ENCODE results near the gene RFX4. TPM values are rescaled to one million over a fixed set of nuclear protein-coding genes. Genes with fewer than 3 reads are reported as not detected.

RFX4 gene
- total RNA-seq, 1 experiment from 2014 or later: not detected

DNA sequence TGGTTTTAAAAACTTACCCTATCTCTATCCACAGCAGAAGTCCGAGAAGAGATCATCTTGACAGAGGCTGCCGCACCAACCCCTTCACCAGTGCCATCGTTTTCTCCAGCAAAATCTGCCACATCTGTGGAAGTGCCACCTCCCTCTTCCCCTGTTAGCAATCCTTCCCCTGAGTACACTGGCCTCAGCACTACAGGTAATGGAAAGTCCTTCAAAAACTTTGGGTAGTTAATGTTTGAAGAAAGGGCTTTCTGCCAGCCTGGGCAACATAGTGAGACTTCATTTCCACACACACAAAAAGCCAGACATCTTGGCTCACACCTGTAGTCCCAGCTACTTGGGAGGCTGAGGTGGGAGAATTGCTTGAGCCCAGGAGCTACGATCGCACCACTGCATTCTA lies 150.1 kb downstream of the RFX4 start:
- CTCF ChIA-PET: no interaction called here
- Histone ChIP-seq H2AFZ (ENCODE audit: low read depth, low read length, poor library complexity, severe bottlenecking) (no peak overlapping the region), H3K27ac (ENCODE audit: low read depth, low read length) (no peak overlapping the region), H3K36me3 (ENCODE audit: control insufficient read depth in 1 of 2, insufficient read depth in 2 of 2, low read length in 2 of 2) (no peaks in the 10 kb centered on the region), H3K27me3 (ENCODE audit: insufficient read depth, low read length) (no peaks in the 10 kb centered on the region; the same call in 1 of the 2 replicates), H3K79me2 (ENCODE audit: insufficient read depth, low read length) (no peaks in the 10 kb centered on the region), H3K9me2 (ENCODE audit: insufficient read depth) (no peaks in the 10 kb centered on the region), H3K4me1 (ENCODE audit: control insufficient read depth in 1 of 2, insufficient read depth in 2 of 2, low read length in 2 of 2) (no peaks in the 10 kb centered on the region), H3K4me3 (replicated peaks in 1 of 2; ENCODE audit: low read depth in 1 of 2, low read length in 2 of 2) (no peak overlapping the region), H3K9me3 (ENCODE audit: control insufficient read depth in 1 of 2, insufficient read depth in 1 of 2, low read depth in 1 of 2, low read length in 2 of 2) (no peaks in the 10 kb centered on the region), H3K9ac (ENCODE audit: low read length) (no peak overlapping the region), H3K4me2 (ENCODE audit: low read length) (no peak overlapping the region), H4K20me1 (ENCODE audit: insufficient read depth) (no peaks in the 10 kb centered on the region)
- RAD21 ChIA-PET (ENCODE audit: low non-redundant PET in 1 of 2, low total read pairs in 2 of 2, uncharacterized antibody in 2 of 2, unreplicated experiment in 2 of 2): no interaction called here
- TF ChIP-seq, protein P1, sequence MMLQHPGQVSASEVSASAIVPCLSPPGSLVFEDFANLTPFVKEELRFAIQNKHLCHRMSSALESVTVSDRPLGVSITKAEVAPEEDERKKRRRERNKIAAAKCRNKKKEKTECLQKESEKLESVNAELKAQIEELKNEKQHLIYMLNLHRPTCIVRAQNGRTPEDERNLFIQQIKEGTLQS (IDR thresholded peaks at IDR 0.05): no peak
- TF ChIP-seq POLR2A (IDR thresholded peaks at IDR 0.05; ENCODE audit: borderline replicate concordance, extremely low read depth, insufficient read depth, insufficient read length): no peak
- no peak for TF ChIP-seq TCF7L2 (IDR thresholded peaks at IDR 0.05; ENCODE audit: borderline replicate concordance, extremely low read depth, insufficient read depth, insufficient read length)
- no peak for TF ChIP-seq POLR2AphosphoS5 (IDR thresholded peaks at IDR 0.05; ENCODE audit: low read depth, low read length)
- no peak for TF ChIP-seq ELF1 (IDR thresholded peaks at IDR 0.05; ENCODE audit: borderline replicate concordance, low read depth)
- TF ChIP-seq, protein P2, sequence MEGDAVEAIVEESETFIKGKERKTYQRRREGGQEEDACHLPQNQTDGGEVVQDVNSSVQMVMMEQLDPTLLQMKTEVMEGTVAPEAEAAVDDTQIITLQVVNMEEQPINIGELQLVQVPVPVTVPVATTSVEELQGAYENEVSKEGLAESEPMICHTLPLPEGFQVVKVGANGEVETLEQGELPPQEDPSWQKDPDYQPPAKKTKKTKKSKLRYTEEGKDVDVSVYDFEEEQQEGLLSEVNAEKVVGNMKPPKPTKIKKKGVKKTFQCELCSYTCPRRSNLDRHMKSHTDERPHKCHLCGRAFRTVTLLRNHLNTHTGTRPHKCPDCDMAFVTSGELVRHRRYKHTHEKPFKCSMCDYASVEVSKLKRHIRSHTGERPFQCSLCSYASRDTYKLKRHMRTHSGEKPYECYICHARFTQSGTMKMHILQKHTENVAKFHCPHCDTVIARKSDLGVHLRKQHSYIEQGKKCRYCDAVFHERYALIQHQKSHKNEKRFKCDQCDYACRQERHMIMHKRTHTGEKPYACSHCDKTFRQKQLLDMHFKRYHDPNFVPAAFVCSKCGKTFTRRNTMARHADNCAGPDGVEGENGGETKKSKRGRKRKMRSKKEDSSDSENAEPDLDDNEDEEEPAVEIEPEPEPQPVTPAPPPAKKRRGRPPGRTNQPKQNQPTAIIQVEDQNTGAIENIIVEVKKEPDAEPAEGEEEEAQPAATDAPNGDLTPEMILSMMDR (IDR thresholded peaks at IDR 0.05 in 2 of 3, conservative IDR thresholded peaks at IDR 0.05 in 1 of 3; ENCODE audit: borderline replicate concordance in 1 of 3, insufficient read depth in 1 of 3, low read depth in 2 of 3, low read length in 2 of 3): no peak
- no peak for TF ChIP-seq JUND (IDR thresholded peaks at IDR 0.05)
- no peak for TF ChIP-seq FOSL1 (IDR thresholded peaks at IDR 0.05; ENCODE audit: low read depth)
- TF ChIP-seq EZH2 (IDR thresholded peaks at IDR 0.05): no peak
- no peak for TF ChIP-seq CEBPB (IDR thresholded peaks at IDR 0.05; ENCODE audit: low read depth)
- TF ChIP-seq EZH2phosphoT487 (IDR thresholded peaks at IDR 0.05; ENCODE audit: borderline replicate concordance): no peak
- TF ChIP-seq, protein P3, sequence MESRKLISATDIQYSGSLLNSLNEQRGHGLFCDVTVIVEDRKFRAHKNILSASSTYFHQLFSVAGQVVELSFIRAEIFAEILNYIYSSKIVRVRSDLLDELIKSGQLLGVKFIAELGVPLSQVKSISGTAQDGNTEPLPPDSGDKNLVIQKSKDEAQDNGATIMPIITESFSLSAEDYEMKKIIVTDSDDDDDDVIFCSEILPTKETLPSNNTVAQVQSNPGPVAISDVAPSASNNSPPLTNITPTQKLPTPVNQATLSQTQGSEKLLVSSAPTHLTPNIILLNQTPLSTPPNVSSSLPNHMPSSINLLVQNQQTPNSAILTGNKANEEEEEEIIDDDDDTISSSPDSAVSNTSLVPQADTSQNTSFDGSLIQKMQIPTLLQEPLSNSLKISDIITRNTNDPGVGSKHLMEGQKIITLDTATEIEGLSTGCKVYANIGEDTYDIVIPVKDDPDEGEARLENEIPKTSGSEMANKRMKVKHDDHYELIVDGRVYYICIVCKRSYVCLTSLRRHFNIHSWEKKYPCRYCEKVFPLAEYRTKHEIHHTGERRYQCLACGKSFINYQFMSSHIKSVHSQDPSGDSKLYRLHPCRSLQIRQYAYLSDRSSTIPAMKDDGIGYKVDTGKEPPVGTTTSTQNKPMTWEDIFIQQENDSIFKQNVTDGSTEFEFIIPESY (IDR thresholded peaks at IDR 0.05; ENCODE audit: extremely low read depth, insufficient replicate concordance, low read length): no peak
- DNase-seq (ENCODE audit: low read depth, low spot score) (no peak), ATAC-seq (no peak)
- intact Hi-C loops (cut with micrococcal nuclease): no loop called here
- no TSS peak for BruUV-seq (replicated peaks)
- POLR2A ChIA-PET: no interaction called here

All from HCT116 (cell line).